ENCODE results near the gene PDE4B.

Gene PDE4B

GRCh38 chr1:66239834-66240233, 447.1 kb downstream of the PDE4B start:
- no peak for DNase-seq (ENCODE audit: low read depth, low spot score)

- DNase-seq (ENCODE audit: low read depth, low spot score), result no peak
These were observed 448.1 kb downstream of the PDE4B start for GRCh38 chr1:66240491-66241484.

- DNase-seq (ENCODE audit: low read depth, low spot score), result peak; percentile 47
These were observed 450.2 kb downstream of the PDE4B start for GRCh38 chr1:66242646-66243547.

GRCh38 chr1:66243548-66244130, 450.9 kb downstream of the PDE4B start:
- DNase-seq (ENCODE audit: low read depth, low spot score), result no peak

- DNase-seq (ENCODE audit: low read depth, low spot score), result no peak
These were observed 451.7 kb downstream of the PDE4B start for GRCh38 chr1:66244429-66244828.

GRCh38 chr1:66245691-66246090, 453.0 kb downstream of the PDE4B start:
- DNase-seq (ENCODE audit: low read depth, low spot score), result no peak

GRCh38 chr1:66246351-66247269, 453.9 kb downstream of the PDE4B start:
- DNase-seq (ENCODE audit: low read depth, low spot score), result no peak

- DNase-seq (ENCODE audit: low read depth, low spot score), result no peak
These were observed 454.9 kb downstream of the PDE4B start for GRCh38 chr1:66247415-66248208.

- no peak for DNase-seq (ENCODE audit: low read depth, low spot score)
These were observed 455.6 kb downstream of the PDE4B start for GRCh38 chr1:66248257-66248656.

- DNase-seq (ENCODE audit: low read depth, low spot score), result no peak
These were observed 456.1 kb downstream of the PDE4B start for GRCh38 chr1:66248746-66249145.

- DNase-seq (ENCODE audit: low read depth, low spot score), result no peak
These were observed 457.4 kb downstream of the PDE4B start for GRCh38 chr1:66250075-66250474.

- DNase-seq (ENCODE audit: low read depth, low spot score), result no peak
These were observed 457.8 kb downstream of the PDE4B start for GRCh38 chr1:66250478-66250877.

- no peak for DNase-seq (ENCODE audit: low read depth, low spot score)
These were observed 458.9 kb downstream of the PDE4B start for GRCh38 chr1:66251546-66251945.

- peak; percentile 37 for DNase-seq (ENCODE audit: low read depth, low spot score)
These were observed 460.7 kb downstream of the PDE4B start for GRCh38 chr1:66253330-66253921.

GRCh38 chr1:66254785-66255184, 462.1 kb downstream of the PDE4B start:
- DNase-seq (ENCODE audit: low read depth, low spot score), result no peak

GRCh38 chr1:66256629-66257572, 464.2 kb downstream of the PDE4B start:
- DNase-seq (ENCODE audit: low read depth, low spot score), result no peak

- DNase-seq (ENCODE audit: low read depth, low spot score), result no peak
These were observed 465.9 kb downstream of the PDE4B start for GRCh38 chr1:66258404-66259105.

GRCh38 chr1:66261364-66261763, 468.7 kb downstream of the PDE4B start:
- DNase-seq (ENCODE audit: low read depth, low spot score), result no peak

All from brain pericyte (primary cell).